ENCODE results near the gene OPRM1. TPM values are rescaled to one million over a fixed set of nuclear protein-coding genes. Genes with fewer than 3 reads are reported as not detected.

The OPRM1 gene
- total RNA-seq (2022; extraction: Qiagen RNA extraction; ENCODE audit: low read depth): not detected in 5 replicates

GRCh38 chr6:154039231-154039842, at the start of gene OPRM1:
TSS of gene OPRM1 (plus strand) at chr6:154039240. CDS start at chr6:154039545, 305 bp downstream.

